Iris pigment epithelial cell (primary cell): Measurements from ENCODE around the gene ABT1.

ENCODE experiments used
- DNase-seq: peaks from one replicate; pipeline ENCODE4 v3.0.0-alpha.2; 2011; ENCODE audit warnings: low read depth

Gene ABT1

DNA sequence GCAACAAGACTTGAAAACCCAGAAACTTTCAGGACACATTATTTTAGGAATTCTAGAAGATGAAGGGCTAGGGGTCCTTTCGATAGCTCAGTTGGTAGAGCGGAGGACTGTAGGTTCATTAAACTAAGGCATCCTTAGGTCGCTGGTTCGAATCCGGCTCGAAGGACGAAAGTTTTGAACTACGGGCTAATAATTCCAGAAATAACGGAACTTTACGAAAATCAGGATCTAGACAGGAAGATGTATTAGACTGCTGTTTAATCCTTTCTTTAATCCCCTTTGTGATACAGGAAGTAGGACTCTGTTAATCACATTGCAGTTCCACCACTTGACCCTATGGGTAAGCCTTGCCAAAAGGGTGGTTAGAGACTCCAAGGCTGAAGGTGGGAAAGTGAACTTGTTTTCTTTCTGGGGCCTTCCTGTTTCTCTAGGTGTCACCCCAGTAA is 21.2 kb upstream of the ABT1 start:
- DNase-seq = peak; percentile 72

DNA sequence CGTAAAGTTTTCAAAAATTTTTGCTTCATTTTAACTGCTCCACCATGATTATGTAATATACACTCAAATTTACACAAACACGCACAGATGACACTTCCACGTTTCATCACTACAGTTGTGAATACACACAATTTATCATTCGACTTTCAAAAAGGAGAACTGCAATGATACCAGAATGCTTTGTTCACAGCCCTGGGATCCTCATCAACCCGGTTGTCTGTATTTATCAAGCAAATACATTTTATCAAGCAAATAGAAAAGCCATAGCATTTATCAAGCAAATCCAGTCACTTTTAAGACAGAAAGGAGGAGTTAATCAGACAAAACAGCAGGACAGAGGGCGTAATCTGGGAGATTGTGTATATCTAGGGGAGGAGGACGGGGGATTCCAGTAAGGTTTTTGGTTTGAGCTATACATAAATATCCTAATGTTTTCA is 20.3 kb upstream of the ABT1 start:
- DNase-seq = no peak

DNA sequence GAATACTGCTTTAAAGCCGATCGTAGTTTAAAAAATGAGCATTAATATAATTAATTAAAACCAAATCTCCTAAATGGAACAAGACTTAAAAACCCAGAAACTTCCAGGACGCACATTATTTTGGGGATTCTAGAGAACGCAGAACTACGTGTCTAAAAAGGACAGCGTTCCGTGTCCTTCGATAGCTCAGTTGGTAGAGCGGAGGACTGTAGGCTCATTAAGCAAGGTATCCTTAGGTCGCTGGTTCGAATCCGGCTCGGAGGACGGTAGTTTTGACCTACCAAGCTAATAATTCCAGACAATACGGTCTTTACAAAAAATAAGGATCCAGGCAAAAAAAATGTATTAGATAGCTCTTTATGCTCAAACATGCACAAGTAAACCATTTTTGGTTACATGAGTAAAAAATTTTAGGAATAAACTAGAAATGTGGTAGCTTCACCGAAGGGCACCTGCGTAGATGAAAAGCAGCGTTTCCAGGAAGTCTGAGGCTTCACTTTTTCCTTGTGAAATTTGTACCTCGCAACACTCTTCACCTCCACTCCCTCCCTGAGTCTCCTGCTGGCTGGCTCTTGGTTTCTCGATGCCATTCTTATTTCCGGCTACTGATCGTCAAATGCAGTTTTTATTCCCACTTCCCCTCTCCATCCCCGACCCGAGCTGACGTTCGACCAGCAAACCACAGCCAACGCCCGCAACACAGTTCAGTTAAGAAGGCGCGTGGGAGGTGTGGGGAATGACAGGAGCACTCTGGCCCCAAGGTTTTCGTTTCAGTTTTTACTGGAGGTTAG is 19.6 kb upstream of the ABT1 start:
- peak; percentile 87 for DNase-seq

DNA sequence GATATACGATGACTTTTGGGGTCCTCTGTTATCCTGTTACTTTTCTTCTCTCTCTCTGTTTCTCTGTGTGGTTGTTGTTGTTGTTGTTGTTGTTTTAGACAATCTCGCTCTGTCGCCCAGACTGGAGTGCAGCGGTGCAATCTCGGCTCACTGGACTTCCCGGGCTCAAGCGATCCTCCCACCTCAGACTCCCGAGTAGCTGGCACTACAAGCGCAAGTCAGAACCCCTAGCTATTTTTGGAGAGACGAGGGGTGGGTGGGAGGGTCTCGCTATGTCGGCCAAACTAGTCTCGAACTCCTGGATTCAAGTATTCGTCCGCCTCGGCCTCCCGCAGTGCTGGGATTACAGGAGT is 19.1 kb upstream of the ABT1 start:
- no peak for DNase-seq

DNA sequence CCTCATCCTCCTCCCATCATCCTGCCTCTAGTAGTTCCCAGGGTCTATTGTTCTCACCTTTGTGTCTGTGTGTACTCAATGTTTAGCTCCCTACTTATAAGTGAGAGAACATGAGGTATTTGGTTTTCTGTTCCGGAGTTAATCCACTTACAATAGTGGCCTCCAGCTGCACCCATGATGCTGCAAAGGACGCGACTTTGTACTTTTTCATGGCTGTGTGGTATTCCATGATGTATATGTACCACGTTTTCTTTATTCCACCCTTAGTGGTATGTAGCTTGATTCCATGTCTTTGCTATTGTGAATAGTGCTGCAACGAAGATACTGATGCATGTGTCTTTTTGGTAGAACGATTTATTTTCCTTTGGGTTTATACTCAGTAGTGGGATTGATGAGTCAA is 18.5 kb upstream of the ABT1 start:
- DNase-seq = no peak

DNA sequence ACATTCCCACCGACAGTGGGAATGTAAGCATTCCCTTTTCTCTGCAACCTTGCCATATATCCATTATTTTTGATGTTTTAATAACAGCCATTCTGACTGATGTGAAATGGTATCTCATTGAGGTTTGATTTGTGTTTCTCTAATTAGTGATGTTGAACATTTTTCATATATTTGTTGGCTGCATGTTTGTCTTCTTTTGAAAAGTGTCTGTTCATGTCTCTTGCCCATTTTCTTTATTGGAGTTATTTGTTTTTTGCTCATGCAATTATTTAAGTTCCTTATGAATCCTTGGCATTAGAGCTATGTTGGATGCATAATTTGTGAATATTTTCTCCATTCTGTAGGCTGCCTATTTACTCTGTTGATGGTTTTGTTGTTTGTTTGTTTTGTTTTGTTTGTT is 18.0 kb upstream of the ABT1 start:
- DNase-seq = no peak

DNA sequence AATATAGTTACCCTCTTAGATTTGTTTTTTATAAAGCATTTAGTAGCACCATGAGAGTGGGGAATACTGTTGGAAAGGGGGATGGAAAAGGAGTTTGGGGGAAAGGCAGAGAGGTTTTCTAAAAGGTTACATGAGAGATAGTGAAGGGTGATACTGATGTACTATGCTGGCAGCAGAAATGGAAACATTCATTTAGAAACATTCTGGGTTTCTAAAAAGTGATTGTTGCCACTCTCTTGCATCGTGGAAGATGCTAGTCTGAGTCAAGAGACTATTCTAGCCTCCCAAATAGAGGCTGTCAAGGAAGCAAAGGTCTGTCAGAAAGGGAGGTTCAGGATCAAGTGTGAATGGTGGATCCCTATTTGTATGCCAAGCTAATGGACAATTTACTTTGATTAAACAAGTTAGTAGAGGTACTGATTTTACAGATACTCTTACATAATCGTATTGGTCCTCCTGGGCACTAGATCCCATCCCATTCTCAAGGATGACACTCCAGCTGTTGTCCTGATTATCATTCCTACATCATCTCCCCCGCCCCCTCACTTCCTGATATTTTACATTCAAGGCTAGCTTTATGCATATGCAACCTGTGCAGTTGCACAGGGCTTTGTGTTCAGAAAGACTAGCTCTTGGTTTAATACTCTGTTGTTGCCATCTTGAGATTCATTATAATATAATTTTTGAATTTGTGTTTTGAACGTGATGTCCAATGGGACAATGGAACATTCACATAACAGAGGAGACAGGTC is 15.4 kb upstream of the ABT1 start:
- DNase-seq = no peak

DNA sequence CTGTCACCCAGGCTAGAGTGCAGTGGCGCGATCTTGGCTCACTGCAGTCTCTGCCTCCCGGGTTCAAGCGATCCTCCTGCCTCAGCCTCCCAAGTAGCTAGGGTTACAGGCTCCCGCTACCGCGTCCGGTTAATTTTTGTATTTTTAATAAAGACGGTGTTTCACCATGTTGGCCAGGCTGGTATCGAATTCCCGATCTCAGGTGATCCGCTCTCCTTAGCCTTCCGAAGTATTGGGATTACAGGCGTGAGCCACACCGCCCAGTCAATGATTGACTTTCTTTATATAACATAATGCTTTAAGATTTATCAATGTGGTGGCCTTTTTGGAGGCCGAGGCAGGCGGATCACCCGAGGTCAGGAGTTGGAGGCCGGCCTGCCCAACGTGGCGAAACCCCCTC is 7.8 kb upstream of the ABT1 start:
- no peak for DNase-seq

DNA sequence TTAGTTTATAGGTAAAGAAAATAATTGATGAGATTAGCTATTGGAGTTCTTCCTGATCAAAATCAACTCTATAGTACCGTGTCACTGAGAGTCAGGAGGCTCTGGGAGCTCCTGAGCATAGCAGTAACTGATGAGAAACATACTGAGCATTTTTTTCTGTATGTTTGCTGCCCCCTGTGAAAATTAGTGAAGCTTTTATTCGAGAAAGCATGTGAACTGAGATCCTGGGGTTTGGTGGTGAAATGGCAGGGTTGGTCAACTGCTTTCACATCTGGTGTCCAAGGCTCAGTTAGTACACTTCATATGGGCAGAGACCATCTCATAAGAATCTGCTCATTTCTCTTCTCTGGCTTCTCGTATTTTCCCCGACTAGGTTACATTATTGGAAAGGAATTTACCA is 4.1 kb upstream of the ABT1 start:
- no peak for DNase-seq

DNA sequence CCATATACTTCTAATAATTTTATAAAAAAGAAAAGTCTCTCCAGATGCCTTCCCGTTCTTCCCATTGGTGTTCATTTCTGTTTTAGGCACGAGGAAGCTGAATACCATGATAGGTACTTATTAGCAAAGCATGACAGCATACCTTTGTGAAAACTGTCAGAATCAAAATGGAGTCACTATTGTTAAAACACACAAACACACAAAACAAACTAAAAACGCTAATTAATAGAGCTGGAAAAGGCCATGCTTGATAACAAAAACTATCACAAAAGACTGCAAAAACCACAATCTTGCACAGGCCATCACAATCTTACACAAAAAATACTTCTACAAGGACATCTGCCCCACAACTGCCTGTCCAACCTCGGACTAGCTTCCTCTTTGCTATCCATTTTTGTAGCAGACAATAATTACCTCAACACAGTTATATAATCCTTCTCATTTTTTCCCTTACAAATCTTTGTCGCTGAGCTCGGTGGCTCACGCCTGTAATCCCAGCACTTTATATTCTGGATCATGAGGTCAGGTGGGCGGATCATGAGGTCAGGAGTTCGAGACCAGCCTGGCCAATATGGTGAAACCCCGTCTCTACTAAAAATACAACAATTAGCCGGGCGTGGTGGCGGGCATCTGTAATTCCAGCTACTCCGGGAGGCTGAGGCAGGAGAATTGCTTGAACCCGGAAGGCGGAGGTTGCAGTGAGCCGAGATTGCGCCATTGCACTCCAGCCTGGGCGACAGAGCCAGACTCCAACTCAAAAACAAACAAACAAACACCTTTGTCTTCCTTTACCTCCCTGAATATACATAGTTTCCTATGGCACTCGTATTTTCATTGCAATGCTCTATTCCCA is 3.2 kb upstream of the ABT1 start:
- no peak for DNase-seq

DNA sequence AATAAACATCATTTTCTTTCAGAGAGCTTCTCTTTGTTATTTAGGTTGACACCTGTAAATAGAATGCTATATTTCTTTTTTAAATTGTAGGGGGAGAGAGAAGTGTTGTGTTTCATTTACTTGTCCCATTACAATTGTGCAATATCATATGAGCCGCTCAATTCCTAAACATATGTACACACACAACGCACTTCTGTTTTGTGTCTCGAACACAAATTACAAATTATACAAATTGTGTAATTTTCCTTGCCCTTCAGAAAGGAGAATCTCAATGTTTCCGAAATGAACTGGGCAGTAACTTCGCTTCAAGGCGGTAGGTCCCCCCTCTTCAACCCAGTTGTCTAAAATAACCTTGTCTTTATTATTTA is 2.6 kb upstream of the ABT1 start:
- no peak for DNase-seq

DNA sequence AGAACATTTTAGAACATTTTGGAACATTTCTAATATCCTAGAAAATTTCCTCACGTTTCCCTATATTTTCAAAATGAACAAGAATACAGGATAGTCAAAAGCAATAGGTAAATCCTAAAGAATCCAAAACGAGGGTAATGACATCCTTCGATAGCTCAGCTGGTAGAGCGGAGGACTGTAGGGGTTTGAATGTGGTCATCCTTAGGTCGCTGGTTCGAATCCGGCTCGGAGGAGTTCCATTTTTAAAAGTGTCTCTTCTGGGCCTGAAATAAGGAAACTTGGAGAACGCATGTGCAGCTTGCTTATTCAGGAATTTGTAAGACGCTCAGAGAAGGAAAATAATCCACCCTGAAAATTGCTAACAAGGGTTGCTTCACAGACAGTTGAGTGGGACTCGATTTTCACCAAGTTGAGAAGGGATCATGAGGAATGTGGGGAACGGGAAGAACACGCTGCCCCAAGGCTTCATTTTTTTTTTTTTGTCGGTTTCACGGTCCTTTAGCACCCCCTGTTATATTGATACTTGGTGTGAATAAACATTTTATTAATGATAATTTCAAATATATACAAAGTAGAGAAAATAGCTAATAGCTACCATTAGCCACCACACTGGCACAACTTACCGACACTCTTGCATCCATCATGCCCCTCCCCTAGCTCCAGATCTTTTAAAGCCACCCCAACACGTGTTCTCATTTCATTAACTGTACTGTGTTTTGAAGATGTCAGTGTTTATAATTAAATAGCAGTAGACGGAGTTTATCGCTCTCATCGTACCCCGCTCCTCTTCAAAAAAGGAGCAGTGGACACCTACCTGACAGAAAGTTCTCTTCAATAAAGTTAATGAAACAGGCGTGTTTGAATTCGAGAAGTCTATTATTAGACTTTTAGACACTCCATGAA is 1.8 kb upstream of the ABT1 start:
- DNase-seq = peak; percentile 93

DNA sequence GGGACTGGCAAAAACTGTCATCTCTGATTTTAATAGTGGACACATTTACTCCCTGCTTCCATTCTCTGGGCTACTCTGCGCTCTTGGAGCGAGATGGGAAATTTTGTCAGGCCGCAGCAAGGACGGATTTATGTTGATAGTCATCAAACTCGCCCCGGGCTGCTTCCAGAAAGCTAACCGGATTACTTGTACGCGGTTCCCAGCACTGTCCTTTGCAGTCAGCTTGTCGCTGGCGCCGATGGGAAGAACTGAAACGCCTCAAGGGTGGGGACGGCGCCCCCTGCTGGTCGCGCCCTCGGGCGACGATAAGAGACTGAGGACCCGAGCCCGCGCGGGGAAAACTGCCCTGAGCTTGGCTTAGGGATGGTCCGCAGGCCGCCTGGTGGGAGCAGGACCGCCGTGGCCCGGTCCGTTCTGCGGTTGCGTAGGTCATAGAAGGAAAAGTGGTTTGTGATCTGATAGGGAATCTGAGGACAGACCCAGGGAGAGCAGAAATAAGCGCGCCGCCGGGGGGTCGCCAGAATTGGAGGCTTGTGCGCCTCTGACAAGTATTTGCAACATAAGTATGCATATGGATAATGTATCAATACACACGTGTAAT is 984 bp upstream of the ABT1 start:
- peak; percentile 78 for DNase-seq

DNA sequence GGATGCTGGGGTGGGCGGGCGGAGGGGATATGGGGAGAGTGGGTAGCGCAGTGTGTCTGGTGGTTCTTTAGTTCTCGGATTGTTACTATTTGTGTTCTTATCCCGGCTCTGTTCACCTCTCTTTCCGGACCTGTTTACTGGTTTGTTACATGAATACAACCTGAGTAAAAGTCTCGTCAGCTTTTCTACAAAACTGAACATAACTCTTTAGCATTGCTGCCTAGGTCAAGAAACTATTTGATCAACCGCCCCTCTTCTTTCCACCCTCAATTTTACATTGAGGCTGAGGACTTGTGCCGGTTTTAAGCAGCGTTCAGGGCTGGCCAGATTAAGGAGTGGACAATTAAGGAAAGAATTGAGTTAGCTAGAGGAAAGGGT is 625 bp downstream of the ABT1 start:
- DNase-seq = no peak

DNA sequence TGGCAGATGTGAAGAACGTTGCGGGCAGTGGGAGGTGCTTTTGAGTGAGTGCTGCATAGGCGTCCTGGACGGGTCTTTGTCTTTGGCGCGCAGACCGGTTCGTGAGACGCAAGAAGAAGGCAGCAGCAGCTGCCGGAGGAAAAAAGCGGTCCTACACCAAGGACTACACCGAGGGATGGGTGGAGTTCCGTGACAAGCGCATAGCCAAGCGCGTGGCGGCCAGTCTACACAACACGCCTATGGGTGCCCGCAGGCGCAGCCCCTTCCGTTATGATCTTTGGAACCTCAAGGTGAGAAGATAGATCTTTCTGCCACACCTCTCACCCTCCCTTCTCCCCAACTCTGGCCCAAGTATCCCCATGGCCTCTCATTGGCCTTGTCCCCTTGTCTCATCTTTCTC is 1.1 kb downstream of the ABT1 start:
- DNase-seq = no peak

DNA sequence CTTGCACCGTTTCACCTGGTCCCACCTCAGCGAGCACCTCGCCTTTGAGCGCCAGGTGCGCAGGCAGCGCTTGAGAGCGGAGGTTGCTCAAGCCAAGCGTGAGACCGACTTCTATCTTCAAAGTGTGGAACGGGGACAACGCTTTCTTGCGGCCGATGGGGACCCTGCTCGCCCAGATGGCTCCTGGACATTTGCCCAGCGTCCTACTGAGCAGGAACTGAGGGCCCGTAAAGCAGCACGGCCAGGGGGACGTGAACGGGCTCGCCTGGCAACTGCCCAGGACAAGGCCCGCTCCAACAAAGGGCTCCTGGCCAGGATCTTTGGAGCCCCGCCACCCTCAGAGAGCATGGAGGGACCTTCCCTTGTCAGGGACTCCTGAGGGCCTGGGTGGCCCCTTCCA is 1.5 kb downstream of the ABT1 start:
- DNase-seq = no peak

DNA sequence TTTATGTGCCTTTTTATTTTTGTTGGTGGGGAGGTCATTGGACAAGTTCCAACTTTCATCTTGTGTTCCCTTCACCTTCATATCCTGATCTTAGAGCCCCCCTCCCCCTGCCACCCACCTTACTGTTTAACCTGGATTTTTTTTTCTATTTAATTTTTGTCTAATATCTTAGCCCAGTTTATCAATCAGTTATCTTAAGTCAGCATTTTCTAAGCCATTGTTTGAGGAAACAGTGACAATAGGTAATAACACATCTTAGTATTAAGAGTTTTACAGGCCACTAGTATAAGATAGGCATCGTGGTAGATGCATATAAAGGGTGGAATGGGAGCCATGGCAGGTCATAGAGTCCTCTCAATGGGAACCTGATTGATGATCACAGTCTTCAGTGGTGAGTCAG is 2.4 kb downstream of the ABT1 start:
- no peak for DNase-seq

DNA sequence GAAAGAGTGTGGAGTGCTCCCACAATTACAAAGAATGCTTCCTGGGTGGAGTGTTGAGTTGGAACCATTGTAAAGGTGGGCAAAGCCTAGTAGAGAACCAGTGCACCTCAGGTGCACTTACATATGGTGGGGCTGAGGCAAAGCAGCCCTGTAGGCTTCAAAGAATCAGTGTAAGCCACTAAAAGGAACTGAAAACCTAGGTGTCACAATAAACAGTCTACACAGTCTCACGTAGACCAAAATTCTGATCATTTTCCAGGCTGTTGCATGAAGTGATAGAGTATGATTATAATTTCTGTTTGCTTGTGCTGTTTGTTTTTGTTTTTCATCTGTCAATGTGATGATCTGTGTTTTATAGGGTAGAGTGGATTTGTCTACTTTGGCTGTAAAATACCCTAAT is 2.8 kb downstream of the ABT1 start:
- no peak for DNase-seq

DNA sequence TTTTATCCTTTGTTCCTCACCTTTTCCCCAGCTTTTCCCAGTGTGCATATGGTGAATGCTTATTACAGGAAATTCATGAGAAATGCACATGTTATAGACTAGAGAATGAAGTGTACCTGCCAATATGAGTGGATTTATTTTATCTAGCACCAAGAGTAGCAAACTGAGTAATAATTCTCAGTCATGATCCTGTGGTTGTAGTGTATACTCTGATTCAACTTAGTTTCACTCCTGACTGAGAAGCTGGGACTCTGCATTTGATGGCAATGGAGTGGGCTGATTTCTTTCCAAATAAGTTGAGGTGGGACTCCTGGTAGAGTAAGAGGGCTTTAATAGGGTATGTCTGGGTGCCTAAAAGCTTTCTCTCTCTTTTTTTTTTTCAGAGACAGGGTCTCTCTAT is 4.0 kb downstream of the ABT1 start:
- DNase-seq = no peak

DNA sequence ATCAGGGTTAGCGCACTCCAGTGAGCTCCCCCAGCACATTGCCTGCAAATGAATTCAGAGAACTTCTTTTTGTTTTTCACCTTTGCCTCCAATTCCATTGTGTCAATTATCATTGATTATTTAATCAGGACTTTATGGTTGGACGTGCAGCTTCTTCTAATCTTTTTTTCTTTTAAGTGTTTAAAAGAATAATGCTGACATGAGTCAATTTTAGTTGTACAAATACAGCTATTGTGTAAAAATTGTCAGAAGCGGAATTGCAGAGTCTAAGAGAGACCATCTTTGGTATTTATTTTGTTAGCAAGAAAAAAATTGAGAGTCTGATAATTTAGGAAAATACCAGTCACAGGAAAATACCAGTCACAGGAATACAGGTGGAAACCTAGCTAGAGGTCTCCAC is 5.5 kb downstream of the ABT1 start:
- DNase-seq = no peak

DNA sequence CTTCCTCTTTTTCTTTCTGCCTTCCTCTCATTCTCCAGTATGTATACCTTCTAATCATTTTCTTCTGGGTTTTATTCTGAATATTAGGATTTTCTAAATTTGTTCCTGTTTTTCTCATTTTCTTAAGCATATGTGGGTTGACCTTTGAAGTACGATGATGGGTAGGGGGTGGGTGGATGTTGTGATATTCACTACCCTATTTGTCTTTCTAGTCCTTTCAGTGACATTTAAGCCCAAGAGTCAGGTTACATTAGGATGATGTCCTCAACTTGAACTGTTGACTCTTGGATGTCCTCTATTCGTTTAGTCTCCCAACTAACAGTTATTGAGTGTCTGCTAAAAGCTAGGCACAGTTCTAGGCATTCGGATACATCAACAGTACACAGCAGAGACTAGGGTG is 7.3 kb downstream of the ABT1 start:
- no peak for DNase-seq

DNA sequence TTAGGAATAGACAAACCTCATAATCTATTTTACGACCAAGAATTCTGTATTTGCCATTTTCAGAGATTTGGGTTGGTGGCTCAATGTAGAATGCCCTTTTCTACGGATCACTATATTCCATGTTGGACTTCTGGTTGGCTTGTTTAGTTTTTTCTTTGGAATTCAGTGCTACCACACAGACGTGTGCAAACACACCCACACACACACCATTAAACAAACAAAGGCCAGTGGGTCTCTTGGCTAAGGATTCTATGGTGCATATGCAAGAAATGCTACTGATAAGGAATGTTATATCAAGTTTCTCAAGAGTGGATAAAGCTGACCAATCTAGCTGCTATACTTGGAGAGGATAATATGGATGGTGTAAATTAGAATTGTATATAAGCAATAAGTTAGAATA is 8.0 kb downstream of the ABT1 start:
- DNase-seq = no peak
